NCI-H524 treated with DMSO at 0.1 percent for 48 hours (cell line): Measurements from ENCODE around the gene DUSP8.
"Not testable (repeated sequence)": the region's sequence is repeated elsewhere in the genome, so short reads cannot be mapped to it uniquely, and the experiment has no call there.

Experiments
- DNase-seq: peaks from one replicate; lab custom pipeline; 2025; lab: John Stamatoyannopoulos, UW

The DUSP8 gene

DNA sequence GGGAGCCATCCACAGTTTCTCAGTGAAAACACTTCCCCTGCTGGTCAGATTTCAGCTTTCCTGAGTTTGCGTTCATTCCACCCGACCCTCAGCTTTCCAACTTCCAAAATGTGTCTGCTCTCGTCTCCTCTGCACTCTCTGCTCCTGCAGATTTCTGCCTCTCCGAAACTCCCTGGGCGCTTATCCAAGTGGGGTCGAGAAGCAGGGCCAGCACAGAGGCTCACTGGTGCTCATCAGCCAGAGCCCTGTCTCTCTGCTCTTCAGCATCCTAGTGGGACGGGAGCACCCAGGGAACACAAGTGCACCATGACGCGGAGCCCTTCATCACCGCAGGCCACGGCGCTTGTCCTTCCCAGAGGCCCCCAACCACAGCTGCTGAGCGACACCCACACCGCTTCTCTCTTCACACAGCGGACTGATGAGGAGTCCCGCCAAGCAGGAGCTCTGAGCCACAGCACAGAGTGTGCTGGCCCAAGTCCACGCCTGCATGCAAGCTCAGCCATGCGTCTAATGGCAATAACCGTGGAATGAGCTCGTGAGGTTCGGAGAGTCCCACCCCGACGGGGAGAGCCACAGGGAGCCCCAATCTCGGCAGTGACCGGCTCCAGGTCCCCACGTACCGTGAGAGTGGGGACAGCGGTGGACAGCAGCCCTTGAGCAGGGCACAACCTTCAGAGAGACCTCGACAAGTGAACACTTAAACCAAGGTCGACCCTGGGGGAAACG is 57.6 kb downstream of the DUSP8 start:
- no peak for DNase-seq

DNA sequence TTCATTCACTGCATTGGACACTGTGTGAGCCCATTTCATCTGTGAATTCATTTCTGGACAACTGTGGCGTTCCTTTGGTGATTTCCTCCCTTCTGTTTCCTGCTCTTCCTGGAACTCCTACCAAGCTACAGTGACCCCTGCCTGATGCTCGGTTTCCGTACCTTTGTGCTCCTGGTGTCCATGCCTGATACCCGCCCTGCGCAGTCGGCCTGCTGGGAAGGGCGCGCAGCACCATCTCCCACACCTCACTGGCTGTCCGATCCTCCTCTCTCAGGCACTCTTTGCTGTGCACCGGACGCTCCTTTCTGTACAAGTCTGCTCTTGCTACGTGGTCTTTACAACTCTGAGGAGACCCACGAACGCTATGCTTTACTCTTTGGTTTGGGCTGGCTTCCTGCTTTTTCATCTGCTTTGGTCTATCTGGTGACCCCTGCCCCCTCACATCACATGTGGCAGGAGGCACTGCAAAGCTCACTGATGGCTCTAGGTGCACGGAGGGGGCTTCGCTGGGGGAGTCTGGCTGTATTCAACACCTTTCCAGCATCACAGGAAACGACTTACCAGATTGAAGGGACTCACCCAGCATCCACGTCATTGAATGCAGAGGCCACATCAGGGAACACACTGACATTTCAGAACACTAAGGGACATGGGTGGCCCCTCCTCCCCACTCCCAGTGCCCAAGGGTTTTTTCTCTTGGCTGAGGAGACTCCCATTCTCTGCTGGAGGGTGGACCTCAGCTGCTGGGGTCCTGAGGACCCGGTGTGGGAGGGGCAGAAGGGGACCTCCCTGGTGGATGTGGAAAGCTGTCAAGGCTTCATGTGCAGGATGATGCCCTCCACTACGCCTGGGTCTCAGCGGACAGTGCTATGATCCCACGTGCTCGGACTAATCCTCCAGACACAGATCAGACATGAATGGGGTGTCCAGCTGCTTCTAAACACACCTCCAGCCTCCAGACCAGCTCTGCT is 58.5 kb downstream of the DUSP8 start:
- DNase-seq, result no peak

GRCh38 chr11:1512531-1513258 is 59.4 kb downstream of the DUSP8 start:
- DNase-seq, result not testable (repeated sequence)

DNA sequence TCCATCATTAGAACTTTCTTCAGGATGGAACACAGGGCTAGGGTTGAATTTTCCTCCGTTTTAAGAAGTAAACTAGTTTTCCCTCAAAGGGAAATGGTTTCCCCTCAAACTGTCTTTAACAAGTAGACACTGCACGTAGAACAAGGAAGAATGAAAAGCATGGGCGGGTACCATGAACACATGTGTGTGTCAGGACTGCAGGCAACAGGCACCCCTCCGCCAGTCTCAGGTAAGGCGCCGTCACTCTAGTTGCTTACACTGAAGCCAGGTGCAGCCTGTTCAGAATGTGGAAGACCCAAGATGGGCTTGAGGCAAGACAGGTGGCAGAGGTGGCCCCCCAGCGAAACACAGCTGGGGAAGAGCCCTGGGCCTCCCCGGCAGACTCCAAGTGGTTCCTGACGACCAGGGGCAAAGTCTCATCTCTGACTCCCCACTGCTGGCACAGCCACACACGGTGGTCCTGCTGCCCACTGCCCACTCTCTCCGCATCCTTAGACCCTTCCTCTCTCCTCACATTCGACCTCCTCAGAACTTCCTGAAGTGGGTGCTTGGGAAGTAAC is 60.1 kb downstream of the DUSP8 start:
- DNase-seq, result no peak

GRCh38 chr11:1510928-1511327 is 61.1 kb downstream of the DUSP8 start:
- no peak for DNase-seq

DNA sequence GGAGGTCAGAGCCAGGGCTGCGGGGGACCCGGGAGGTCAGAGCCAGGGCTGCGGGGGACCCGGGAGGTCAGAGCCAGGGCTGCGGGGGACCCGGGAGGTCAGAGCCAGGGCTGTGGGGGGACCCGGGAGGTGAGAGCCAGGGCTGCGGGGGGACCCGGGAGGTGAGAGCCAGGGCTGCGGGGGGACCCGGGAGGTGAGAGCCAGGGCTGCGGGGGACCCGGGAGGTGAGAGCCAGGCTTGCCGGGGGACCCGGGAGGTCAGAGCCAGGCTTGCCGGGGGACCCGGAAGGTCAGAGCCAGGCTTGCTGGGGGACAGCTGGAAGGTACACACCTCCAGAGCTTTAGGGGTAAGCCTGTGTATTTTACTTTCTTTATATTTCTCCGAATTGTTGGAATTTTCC is 61.7 kb downstream of the DUSP8 start:
- not testable (repeated sequence) for DNase-seq

DNA sequence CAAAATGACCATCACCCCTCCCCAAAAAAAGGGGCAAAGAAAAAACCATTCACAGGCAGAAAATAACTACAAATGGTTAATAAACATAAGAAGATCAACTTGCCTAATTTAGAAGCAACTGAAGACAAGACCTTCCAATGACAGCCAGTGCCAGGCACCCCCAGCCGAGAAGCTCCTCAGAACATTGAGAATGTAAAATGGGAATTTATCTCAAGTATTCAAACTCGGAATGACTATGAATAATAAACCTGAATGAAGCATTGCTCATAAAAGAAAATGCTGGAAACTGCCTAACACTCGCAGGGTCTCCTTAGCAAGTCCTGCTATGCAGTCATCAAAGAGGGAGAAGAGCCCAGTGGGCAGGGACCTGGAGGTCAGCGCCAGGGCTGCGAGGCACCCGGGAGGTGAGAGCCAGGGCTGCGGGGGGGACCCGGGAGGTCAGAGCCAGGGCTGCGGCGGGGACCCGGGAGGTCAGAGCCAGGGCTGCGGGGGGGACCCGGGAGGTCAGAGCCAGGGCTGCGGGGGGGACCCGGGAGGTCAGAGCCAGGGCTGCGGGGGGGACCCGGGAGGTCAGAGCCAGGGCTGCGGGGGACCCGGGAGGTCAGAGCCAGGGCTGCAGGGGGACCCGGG is 62.3 kb downstream of the DUSP8 start:
- no peak for DNase-seq

- DNase-seq, result no peak
Observed at GRCh38 chr11:1508986-1509385, 63.1 kb downstream of the DUSP8 start.

DNA sequence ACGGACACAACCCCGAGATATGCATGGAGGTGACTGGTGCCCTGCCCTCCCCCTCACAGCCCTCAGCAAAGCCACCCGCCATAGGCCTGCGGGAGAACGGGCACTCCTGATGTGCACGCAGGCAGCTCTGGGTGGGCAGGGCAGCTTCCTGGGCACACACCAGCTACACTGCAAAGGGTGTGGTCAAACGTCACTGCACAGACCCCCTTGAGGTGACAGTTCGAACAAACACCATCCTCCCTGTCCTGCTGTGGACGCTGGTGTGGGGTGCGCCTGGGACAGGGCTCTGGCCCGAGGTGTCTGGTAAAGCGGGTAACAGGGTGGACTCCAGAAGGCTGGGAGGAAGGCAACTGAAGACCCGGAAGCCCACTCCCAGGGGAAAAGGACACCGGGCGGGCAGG is 63.6 kb downstream of the DUSP8 start:
- DNase-seq, result no peak

DNA sequence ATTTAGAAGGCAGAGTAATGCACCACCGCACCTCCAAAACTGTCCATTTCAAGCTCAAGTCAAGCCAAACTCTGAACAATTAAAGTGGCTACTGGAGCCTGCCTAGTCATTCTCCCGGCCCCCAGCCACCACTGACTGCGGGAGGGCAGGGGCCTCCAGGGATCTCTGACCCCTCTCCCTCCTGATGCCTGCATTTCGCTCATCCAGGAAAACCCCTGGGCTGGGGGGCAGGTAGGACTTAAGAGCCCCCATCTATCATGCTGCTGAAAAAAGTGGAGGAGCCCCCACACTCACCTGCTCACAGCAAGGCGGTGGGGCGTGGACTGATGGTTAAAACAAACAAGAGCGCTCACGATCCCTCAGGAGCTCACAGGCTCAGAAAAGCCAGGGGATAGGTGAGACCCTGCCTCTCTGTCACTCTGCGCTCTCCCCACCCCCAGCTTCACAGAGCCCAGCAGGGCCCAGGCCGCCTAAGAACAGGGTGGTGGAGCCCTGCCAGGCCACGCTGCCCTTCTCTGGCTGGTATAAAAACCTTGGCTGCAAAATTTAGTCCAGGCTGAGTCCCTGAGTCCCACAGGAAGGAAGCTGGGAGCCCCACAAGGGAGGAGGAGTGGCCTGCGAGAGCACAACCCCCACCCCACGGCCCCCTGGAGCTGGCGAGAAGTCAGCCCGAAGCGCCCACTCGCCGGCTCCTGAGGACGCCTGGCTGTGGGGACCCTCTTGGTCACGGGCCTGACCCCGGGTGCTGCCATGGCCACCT is 64.5 kb downstream of the DUSP8 start:
- no peak for DNase-seq

GRCh38 chr11:1506981-1507380 is 65.1 kb downstream of the DUSP8 start:
- no peak for DNase-seq

GRCh38 chr11:1505480-1505879 is 66.6 kb downstream of the DUSP8 start:
- DNase-seq, result no peak

DNA sequence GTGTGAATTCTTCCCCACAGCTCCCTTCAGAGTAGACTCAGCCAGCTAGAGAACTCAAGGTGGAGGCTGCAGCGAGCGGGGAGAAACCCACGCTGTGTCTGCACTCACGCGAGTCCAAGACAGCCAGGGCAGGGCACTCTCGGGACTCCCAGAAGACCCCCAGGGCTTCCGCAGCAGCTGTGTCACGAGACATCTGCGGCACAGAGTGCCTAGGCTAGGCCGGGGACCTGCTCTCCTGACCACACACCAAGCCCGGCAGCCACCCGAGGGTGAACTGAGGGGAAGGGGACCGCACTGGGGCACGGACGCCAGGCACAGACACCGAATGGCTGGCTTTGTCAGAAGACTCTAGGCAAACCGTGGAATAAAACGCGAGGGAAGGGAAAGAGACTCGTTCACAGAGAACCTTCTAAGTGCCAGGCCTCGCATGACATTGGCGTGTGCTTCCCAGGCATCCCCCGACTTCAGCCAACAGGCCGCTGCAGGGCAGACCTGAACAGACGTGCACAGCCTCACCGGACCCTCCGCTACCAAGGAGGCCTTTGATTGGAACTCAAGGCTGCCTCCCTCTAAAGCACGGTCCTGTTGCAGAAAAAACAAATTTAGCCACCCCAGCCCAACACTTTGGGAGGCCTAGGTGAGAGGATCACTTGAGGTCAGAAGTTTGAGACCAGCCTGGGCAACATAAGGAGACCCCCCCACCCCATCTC is 67.3 kb downstream of the DUSP8 start:
- no peak for DNase-seq

- no peak for DNase-seq
Observed at GRCh38 chr11:1504138-1504537, 67.9 kb downstream of the DUSP8 start.
